ENCODE data around the gene RNF217. TPM values are rescaled to one million over a fixed set of nuclear protein-coding genes. Genes with fewer than 3 reads are reported as not detected.
A peak's percentile ranks its signal among the peaks of the same experiment; 100 is the strongest.

The RNF217 gene
- total RNA-seq, 3 donors from 2014 or later = 40.1 to 43.3 (median 41.0) TPM

DNA sequence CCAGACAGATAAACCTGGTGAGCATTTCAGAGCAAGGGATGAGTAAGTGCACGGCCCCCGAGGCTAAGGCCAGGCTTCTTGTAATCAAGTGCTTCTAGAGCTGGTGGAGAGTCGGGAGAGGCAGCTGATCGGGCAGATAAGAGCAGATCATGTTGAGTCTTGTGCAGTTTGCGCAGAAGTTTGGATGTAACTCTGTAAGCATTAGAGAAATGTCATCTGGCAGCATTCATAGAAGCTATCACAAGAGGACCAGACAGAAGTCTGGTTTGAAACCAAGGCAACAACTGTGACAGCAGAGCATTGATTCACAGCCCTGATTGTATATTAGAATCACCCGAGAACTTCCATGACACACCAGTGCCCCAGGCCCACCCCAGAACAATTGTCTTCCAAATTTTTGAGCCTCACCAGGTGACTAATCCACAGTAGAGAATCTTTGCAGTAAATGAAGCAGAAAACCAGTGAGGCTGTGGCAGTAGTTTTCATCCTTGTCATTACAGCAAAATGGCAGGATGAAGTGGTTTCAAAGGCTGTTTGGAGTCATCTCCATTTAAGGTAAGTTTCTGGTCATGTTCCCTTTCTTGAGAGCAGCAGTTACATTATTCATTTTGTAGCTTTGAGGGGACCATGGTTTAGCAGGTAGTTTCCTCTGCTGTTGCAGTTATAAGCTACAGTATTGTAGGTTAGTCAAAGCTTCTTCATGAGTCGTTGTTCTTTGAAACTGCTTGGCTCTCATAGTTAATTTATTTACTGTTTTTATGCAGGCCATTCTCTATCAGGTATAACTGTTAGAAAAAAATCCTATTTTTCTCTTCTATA is 84.1 kb downstream of the RNF217 start:
- Histone ChIP-seq H3K9me3 (no peaks in the 10 kb centered on the region), H3K4me1 (no peaks in the 10 kb centered on the region), H3K27ac (peak overlapping the region; percentile 40 to 48), H3K4me3 (no peak overlapping the region), H3K36me3 (no peaks in the 10 kb centered on the region), H3K27me3 (no peaks in the 10 kb centered on the region)
- DNase-seq (ENCODE audit: low spot score in 2 of 2) = peak in 1 of 2 donors; percentile 83
- intact Hi-C loops (cut with DNase I; ENCODE audit: low total_unique reads) = no loop called here
- TF ChIP-seq CTCF (IDR thresholded peaks at IDR 0.05) (no peak), POLR2A (IDR thresholded peaks at IDR 0.05) (no peak), POLR2AphosphoS5 (IDR thresholded peaks at IDR 0.05) (no peak)

- TF ChIP-seq CTCF (IDR thresholded peaks at IDR 0.05) = no peak
- no peak for TF ChIP-seq POLR2AphosphoS5 (IDR thresholded peaks at IDR 0.05)
- no peak for TF ChIP-seq POLR2A (IDR thresholded peaks at IDR 0.05)
- intact Hi-C loops (cut with DNase I; ENCODE audit: low total_unique reads) = no loop called here
- Histone ChIP-seq H3K27ac (no peak overlapping the region), H3K4me1 (no peaks in the 10 kb centered on the region), H3K27me3 (no peaks in the 10 kb centered on the region), H3K36me3 (no peaks in the 10 kb centered on the region), H3K9me3 (no peaks in the 10 kb centered on the region), H3K4me3 (no peak overlapping the region)
- DNase-seq (ENCODE audit: low spot score in 2 of 2) = no peak
These were observed 86.0 kb downstream of the RNF217 start for GRCh38 chr6:125048274-125048673.

GRCh38 chr6:125050663-125051318 is 88.6 kb downstream of the RNF217 start:
- Histone ChIP-seq H3K27me3 (no peaks in the 10 kb centered on the region), H3K4me3 (no peak overlapping the region), H3K36me3 (no peaks in the 10 kb centered on the region), H3K4me1 (no peaks in the 10 kb centered on the region), H3K9me3 (no peaks in the 10 kb centered on the region), H3K27ac (no peak overlapping the region)
- TF ChIP-seq CTCF (IDR thresholded peaks at IDR 0.05) (no peak), POLR2AphosphoS5 (IDR thresholded peaks at IDR 0.05) (no peak)
- intact Hi-C loops (cut with DNase I; ENCODE audit: low total_unique reads) = no loop called here
- DNase-seq (ENCODE audit: low spot score in 2 of 2) = no peak

DNA sequence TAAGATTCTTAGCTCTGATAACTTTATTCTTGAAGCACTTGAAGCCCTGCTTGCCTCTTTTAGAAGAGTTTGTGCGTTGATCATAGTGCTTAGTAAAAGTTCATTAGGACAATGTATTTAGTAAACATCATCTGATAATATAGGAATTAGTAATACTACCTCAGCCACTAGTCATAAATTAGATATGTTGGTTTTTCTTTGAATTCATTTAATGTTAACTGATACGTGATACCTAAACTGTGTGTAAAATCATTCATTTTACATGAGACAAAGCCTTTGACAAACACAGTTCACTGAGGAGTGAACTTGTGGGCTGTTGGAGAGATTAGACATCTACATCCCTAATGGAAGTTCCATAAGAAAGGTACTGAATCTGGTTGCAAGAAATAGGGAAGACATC is 91.6 kb downstream of the RNF217 start:
- H3K27me3 ChIP-seq = no peaks in the 10 kb centered on the region
- intact Hi-C loops (cut with DNase I; ENCODE audit: low total_unique reads) = no loop called here
- no peaks in the 10 kb centered on the region for H3K9me3 ChIP-seq
- H3K36me3 ChIP-seq = no peaks in the 10 kb centered on the region
- no peak overlapping the region for H3K4me3 ChIP-seq
- TF ChIP-seq POLR2A (IDR thresholded peaks at IDR 0.05) (no peak), POLR2AphosphoS5 (IDR thresholded peaks at IDR 0.05) (no peak), CTCF (IDR thresholded peaks at IDR 0.05) (no peak)
- DNase-seq (ENCODE audit: low spot score in 2 of 2) = no peak
- no peaks in the 10 kb centered on the region for H3K4me1 ChIP-seq
- H3K27ac ChIP-seq = no peak overlapping the region

GRCh38 chr6:125054331-125054730 is 92.1 kb downstream of the RNF217 start:
- H3K27me3 ChIP-seq = no peaks in the 10 kb centered on the region
- H3K4me3 ChIP-seq = no peak overlapping the region
- DNase-seq (ENCODE audit: low spot score in 2 of 2) = no peak
- intact Hi-C loops (cut with DNase I; ENCODE audit: low total_unique reads) = no loop called here
- H3K36me3 ChIP-seq = no peaks in the 10 kb centered on the region
- TF ChIP-seq POLR2A (IDR thresholded peaks at IDR 0.05) (no peak), CTCF (IDR thresholded peaks at IDR 0.05) (no peak), POLR2AphosphoS5 (IDR thresholded peaks at IDR 0.05) (no peak)
- H3K4me1 ChIP-seq = no peaks in the 10 kb centered on the region
- H3K9me3 ChIP-seq = no peaks in the 10 kb centered on the region
- H3K27ac ChIP-seq = no peak overlapping the region
